ENCODE results near the gene USP5.

The USP5 gene

GRCh38 chr12:6846316-6846869 is 5.6 kb upstream of the USP5 start:
- DNase-seq (ENCODE audit: low read depth), result no peak
- no peak for TF ChIP-seq CTCF (conservative IDR thresholded peaks at IDR 0.05; ENCODE audit: control insufficient read depth, insufficient read depth, low read depth, low read length)
- no peak overlapping the region for H3K4me3 ChIP-seq (ENCODE audit: control insufficient read depth, low read depth, low read length)

GRCh38 chr12:6847676-6848075 is 4.3 kb upstream of the USP5 start:
- DNase-seq (ENCODE audit: low read depth), result no peak
- no peak for TF ChIP-seq CTCF (conservative IDR thresholded peaks at IDR 0.05; ENCODE audit: control insufficient read depth, insufficient read depth, low read depth, low read length)

DNA sequence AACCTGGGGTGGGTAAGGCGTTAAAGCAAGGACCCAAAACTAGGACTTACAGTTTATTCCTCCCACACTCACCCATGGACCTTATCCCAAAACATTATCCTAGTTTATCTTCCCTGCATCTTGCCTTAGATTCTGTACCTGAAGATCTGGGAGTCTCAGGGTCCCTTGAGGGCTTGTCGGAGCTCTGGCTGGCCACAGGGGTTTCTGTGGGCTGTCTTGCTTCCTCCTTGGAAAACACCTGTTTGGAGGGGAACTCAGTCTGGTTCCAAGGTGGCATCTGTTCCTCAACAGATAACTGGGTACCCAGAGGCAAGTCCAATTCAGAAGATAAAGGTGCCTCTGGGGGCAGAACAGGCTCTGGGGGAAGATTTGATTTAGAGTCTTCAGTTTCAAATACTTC is 2.5 kb upstream of the USP5 start:
- no peak for DNase-seq (ENCODE audit: low read depth)
- no peak for TF ChIP-seq CTCF (conservative IDR thresholded peaks at IDR 0.05; ENCODE audit: control insufficient read depth, insufficient read depth, low read depth, low read length)
- H3K4me3 ChIP-seq (ENCODE audit: control insufficient read depth, low read depth, low read length), result no peak overlapping the region

More at GRCh38 chr12:6847676-6848075, 4.3 kb upstream of the USP5 start:
- no peak overlapping the region for H3K4me3 ChIP-seq (ENCODE audit: control insufficient read depth, low read depth, low read length)

- DNase-seq (ENCODE audit: low read depth), result no peak
- H3K4me3 ChIP-seq (ENCODE audit: control insufficient read depth, low read depth, low read length), result peak overlapping the region; percentile 93
- TF ChIP-seq CTCF (conservative IDR thresholded peaks at IDR 0.05; ENCODE audit: control insufficient read depth, insufficient read depth, low read depth, low read length), result no peak
These were observed 1.9 kb upstream of the USP5 start for GRCh38 chr12:6849976-6850560.

DNA sequence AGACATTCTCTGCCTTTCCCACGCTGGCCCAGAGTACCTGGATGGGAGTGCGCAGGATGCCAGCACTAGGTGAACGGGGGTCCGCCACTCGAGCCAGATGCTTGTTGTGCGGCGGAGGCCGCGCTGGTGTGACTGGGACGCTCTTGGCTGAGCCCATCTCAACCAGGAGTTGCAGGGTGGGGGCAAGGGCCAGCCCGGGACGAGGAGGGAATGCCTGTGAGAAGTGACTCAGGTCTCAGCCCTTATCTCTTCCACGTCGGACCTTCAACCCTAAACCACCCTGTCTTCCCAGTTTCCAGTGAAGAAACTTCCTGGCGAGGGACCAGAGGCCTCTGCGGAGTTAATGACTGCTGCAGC is 1.2 kb upstream of the USP5 start:
- peak overlapping the region; percentile 93 for H3K4me3 ChIP-seq (ENCODE audit: control insufficient read depth, low read depth, low read length)
- no peak for DNase-seq (ENCODE audit: low read depth)
- no peak for TF ChIP-seq CTCF (conservative IDR thresholded peaks at IDR 0.05; ENCODE audit: control insufficient read depth, insufficient read depth, low read depth, low read length)

- H3K4me3 ChIP-seq (ENCODE audit: control insufficient read depth, low read depth, low read length), result peak within 1 kb of the TSS; percentile 93
- TF ChIP-seq CTCF (conservative IDR thresholded peaks at IDR 0.05; ENCODE audit: control insufficient read depth, insufficient read depth, low read depth, low read length), result no peak
- peak; percentile 99 for DNase-seq (ENCODE audit: low read depth)
These were observed 613 bp upstream of the USP5 start, which contains the start of gene CDCA3 for GRCh38 chr12:6851153-6851920. Gene CDCA3, minus strand, starts transcription at chr12:6851286. Its CDS starts 334 bp downstream, at chr12:6850952.

All from fibroblast of mammary gland (primary cell).